NCI-H510A (cell line): Measurements from ENCODE around the gene CNNM2.
"Not testable (repeated sequence)": the region's sequence is repeated elsewhere in the genome, so short reads cannot be mapped to it uniquely, and the experiment has no call there.

ENCODE experiments used
- DNase-seq: peaks from one replicate; lab custom pipeline; 2025; lab: John Stamatoyannopoulos, UW

CNNM2 gene

DNA sequence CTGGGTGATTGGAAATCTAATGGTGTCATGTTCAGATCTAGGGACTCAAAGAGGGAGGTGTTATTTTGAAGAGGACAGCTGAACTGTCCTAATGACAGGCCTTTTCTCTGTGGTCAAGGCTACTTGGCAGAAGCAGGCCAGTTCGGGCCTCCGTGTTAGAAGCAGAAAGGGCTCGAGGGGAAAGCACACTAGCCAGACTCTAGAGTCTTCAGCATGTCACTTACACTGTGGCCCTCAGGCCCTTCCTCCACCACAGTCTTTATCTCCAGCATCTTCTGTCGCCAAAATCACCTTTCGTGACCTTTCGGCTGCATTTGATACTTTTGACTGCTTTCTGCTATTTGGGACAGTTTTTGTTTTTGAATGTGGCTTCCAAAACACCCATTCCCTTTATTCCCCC is 123.3 kb downstream of the CNNM2 start:
- DNase-seq, result no peak

DNA sequence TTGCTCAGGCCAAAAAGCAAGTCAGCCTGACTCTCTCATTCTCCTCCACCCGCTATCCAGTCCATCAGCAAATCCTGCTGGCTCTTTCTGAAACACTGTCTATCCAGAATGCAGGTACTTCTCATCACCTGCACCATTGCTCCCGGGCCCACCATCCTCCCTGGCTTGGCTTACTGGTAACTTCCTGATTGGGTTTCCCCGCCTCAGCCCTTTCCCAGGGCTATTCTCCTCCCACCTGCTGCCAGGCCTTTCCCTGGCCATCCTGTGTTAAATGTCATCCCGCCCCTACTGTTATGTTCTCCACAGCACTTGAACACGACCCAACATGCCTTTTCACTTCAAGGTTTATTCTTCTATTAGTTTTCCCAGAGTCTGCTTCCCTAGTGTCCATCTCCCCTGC is 124.0 kb downstream of the CNNM2 start:
- peak; percentile 81 for DNase-seq

DNA sequence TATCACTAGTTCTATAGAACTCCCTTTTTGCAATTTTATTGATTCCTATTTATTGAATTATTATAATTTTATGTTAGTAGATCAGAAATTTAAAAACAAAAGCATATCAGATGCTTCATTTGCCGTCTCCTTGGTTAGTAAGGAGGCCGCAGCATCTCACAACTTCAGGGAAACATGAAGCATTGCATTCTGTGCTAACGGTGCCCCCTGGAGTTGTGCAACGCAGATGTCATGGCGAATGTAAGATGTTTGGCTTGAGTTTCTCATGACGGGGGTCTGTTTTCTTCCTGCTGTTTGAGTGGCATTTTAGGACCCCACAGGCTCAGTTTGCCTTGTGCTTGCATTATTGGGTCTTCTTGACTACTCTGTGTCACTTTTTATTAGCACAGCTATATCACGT is 124.8 kb downstream of the CNNM2 start:
- no peak for DNase-seq

DNA sequence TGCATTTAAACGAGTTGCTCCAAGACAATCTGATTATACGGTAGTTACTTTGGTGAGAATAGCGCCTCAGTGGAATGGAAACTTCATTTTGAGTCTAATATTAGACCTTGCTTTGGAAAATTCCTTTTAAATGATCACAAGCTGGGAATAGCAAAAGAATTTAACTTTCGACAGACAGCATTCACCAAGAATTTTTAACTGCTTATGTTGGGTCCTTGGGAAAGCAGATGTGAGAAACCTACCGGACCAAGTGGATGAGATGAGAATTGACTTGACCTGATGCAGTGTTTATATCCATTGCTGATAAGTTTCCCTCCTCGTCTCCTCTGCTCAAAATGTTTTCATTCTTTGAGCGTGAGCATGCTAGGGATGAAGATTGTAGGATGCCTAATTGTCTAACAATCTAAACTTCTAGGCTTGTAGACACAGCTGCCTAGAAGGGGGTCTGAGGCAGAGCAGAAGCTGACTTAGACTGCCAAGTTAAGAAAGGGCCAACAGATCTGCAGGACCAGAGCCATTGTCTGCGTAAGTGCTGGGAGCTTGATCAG is 126.9 kb downstream of the CNNM2 start:
- no peak for DNase-seq

DNA sequence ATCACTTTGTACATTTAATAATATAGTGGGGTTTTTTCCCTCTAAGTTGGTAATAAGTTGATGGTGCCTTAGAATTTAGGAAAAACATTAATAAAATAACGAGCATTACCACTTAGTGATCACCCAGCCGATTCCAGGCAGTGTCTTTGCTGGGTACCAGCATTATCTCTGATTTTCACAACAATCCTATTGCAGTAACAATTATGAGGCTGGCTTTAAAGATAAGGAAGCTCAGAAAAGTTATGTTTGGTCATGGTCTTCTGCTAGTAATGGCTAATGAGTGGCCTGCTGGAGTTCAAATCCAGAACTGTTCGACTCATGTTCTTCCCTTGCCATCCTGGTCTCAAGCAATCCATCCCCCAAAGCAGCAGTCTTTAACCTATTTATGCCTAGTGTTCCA is 127.9 kb downstream of the CNNM2 start:
- DNase-seq, result no peak

DNA sequence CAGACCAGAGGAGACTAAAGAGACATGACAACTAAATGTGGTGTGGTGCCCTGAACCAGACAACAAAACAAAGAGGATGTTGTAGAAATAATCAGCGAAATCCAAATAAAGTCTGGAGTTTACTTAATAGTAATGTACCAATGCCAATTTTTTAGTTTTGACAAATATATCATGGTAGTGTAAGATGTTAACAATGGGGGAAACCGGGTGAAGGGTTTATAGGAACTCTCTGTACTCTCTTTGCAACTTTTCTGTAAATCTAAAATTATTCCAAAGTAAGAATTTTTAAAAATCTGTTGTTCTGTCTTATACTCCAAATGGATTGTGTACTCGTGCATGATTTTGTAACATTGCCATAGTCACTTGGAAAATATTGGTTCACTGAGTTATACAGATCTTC is 129.3 kb downstream of the CNNM2 start:
- DNase-seq, result no peak

DNA sequence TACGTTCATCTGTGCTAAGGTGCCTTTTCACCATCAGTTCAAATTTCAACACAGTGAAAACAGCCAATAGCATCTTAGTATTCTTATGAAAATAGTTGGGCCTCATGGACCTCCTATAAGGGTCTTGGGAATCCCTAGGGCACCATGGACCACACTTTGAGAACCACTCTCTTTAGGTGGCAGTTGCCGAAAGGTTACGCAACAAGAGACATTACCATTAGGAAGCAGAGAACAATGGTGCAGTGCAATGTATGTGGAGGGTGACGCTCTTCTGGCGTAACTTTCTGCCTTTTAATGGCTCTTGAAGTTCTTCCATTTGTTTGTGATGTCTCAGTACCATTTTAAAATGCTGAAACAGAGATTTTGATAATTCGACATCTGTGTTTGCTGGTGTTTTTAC is 131.1 kb downstream of the CNNM2 start:
- no peak for DNase-seq

DNA sequence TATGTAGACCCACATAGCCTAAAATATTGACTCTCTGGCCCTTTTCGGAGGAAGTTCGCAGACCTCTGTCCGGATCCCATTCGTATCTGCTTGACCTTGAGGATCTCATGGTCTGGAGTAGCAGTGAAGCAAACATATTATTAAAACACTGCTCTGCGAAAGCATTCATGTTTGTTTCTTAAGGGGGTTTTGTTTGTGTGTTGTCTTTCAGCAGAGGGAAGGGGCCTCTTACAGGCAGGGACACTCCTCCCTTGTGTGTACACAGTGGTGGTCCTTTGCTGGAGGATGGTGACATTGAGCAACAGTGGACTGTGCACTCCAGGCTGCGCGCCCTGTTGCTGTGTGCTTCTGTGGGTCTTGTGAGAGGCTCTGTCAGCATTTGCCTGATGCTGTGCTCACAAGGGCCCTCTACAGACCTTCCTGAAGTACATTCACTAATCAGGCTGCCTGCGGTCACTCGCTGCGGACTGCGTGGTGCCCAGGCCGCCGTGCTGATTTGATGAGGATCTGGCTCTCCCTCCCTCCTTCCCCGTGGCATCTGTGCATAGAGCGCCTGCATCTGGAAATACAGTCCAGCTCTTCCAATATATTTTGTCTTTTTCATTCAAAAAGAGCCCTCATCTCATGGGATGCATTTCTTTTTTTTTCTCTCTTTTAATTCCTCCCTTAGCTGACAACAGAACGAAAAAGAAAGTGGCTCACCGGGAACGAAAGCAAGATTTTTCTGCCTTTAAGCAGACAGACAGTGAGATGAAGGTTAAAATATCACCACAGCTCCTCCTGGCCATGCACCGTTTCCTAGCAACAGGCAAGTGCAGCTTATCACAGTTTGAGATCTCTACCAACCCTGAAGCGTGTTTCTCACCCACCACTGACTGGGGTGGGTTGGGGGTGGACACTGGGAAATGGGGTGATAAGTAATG is 135.8 kb downstream of the CNNM2 start:
- DNase-seq, result peak; percentile 57

DNA sequence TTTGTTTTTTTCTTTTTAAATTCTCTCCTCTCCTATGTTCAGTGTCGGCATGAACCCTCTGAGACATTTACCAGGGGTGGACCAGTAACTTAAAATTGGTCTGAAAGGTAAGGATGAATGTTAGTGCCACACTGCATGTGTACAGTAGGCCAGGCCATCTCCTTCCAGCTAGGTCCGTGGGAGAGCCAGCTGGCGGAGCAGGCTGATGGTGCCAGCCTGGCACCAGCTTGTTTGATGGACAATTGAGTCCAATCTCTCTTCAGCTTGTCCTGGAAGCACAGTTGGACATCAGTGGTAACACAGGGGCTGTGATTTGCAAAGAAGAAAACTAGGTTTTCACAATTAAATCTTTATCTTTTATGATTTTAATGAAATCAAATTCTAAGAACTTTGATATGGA is 136.5 kb downstream of the CNNM2 start:
- DNase-seq, result no peak

DNA sequence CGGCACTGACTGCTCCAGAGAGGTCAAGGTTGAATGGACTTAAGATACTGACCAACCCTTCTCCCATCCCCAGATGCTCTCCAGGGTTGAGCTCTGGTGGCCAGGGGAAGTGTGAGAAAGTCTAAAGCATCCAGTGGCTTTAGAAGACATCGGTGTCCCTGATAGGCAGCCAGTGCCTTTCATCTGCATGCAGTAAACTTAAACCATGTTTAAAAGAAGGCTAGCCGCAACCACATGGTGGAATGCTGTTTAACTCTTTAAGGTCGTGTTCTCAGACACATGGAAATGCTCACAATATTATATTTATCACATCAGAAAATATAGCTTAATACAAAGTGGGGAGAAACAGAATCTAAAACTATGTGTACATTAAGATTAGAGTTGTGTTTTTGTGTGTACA is 137.0 kb downstream of the CNNM2 start:
- no peak for DNase-seq

DNA sequence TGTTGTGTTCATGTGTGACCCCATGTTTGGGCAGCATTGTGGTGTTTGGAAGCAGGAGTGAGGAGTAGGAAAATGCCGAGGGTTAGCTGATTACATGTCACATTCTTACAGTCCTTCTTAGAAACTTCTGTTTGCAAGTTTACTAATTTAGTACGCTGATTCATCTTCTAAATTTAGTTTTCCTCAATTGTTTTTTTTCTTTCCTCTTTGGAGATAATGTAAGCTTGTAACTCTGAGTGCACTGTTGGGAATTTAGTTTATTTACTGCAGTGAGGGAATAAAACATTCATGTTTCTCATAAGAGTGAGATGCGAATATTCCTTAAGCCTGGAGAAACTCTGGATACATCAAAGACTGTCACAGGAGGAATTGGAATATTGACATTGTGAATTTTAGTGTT is 139.9 kb downstream of the CNNM2 start:
- no peak for DNase-seq

DNA sequence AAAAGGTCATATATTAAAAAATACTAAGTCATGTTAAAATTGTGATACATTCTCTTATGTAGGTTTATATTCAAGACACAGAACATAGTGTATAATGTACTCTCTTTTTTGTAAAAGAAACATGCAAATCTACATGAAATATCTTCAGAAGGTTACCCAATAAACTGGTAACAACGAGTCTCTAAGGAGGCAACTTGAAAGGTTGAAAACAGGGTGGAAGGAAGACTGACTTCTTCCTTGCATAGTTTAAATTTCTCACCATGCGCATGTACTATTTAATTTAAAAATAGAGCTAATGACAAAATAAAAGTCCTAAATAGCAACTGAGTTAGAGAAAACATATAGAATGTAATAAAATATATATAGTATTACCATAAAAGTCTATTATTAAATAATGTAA is 142.5 kb downstream of the CNNM2 start:
- no peak for DNase-seq

DNA sequence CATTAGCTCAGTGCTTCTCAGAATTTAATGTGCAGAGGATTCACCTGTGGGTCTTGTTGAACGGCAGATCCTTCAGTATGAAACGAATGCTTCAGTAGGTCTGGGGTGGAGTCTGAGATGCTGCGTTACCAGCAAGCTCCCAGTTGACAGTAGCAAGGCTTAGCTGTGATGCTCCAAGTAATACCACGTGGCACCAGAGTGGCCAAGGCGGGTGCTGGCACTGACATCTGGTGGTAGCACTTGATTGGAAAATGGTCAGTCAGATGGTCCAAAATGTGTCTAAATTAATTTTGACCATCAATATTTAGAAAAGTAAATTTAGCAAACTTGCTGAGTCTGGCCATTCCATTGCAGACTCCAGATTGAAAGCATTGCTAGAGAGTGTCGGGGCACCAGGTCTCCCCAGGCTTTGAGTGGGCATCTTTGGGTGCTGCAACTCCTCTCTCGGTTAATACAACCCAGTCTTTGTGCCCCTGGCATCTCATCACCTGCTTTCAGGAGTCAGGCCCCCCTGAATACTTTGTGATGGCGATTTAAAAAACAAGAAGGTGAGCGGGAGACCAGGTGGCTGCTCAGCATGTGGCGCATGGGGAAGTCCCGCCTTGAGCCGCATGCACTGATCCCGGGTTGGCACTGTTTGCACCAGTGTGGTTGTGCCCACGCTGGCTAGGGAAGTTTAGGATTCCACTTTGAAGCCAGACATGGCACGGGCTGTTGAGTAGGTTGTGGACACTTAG is 144.9 kb downstream of the CNNM2 start:
- no peak for DNase-seq

DNA sequence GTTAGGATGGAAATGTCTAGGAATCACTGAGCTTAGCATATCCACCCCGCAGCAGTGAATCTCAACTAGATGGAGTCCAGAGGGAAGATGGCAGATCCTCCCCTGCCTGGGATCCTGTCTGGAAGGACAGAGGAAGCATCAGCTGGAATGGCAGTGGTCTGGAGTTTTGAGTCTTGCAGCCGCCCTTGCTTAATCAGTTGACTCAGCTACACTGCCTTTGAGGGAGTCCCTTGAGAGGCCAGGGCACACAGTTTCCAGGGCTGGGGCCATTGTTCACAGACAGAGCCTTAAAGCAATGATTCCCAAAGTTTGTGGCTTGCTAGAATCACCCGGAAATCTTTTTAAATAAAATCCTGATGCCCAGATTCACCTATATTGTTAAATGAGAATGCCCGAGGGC is 146.9 kb downstream of the CNNM2 start:
- no peak for DNase-seq

DNA sequence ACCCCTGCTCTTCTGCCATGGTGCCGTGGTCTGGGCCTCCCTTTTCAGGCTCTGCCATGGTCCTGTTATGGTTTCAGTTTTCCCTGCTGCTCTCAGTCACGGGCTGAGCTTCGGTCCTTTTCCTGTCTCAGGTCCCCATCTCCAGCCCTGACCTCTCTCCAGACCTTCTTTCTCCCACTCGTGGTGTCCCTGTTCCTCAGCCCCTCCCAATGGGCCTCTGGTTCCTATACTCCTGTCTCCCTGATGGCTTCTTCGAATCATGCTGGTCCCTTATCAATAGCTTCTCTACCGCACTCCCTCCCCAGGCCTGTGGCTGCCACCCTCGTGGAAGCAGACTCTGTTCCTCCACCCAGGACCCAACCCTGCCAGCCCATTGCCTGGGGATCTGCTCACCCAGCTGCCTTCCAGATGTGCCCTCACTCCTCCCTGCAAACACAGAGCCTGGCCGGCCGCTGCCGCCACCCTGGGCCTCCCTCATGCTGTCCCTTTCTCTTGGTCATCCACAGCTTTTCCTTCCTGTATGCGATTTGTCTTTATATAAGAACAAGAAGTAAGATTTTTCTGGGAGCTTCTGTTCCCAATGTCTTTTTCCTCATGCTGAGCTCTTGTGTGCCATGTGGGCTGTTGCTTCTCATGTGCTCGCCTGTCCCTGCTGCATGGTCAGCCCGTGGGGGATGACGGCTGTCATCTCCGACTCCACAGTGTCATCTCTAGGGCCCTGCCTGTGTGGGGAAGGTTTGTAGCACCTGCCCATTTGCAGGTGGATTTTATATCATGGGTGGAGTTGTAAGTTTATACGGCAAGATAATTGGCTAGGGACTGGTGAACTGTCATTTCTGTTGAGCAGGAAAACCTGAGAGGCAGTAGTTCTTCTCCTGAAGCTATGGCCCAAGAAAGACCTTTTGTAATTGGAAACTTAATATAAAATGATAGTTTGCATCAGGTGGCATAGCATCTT is 148.3 kb downstream of the CNNM2 start:
- no peak for DNase-seq

DNA sequence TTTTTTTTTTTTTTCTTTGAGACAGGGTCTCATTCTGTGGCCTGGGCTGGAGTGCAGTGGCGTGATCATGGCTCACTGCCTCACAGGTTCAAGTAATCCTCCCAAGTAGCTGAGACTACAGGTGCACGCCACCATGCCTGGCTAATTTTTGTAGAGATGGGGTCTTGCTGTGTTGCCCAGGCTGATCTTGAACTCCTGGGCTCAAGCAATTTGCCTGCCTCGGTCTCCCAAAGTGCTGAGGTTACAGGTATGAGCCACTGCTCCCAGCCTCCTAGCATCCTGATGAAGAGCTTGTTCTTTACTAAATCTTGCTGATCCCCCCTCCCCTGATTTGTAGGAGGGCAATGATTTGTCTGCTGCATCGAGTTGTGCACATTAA is 149.0 kb downstream of the CNNM2 start:
- not testable (repeated sequence) for DNase-seq

DNA sequence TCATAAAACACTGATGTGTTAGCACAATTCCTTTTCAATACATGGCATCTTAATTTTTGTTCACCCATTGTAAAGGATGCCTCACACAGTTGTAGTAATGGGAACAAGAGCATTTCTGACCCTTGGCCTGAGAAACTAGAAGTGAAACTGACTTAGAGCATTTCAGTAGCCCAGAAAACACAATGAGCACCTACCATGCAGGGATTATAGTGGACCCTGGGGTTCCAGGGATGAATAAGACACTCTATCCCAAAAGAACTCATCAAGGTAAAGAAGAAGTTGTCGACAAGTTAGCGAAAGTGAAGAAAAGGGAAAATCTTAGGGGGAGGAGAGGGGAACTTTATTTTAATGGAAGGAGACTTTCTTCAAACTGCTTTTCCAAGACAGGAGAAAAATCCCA is 149.4 kb downstream of the CNNM2 start:
- no peak for DNase-seq

DNA sequence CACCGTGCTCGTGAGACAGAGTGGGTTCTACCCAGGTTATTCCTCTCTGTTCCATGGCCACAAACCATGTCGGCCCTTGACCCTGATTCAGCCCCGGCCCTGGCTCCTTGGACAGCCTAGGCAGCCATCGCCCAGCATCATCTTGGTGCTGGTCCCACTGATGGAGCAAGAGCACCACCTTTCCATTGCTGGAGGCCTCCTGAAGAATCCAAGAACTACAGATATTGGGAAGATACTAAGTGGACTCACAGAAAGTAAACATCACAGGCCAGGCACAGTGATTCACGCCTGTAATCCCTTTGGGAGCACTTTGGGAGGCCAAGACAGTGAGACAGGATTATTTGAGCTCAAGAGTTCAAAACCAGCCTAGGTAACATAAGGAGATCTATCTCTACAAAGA is 149.9 kb downstream of the CNNM2 start:
- DNase-seq, result no peak

DNA sequence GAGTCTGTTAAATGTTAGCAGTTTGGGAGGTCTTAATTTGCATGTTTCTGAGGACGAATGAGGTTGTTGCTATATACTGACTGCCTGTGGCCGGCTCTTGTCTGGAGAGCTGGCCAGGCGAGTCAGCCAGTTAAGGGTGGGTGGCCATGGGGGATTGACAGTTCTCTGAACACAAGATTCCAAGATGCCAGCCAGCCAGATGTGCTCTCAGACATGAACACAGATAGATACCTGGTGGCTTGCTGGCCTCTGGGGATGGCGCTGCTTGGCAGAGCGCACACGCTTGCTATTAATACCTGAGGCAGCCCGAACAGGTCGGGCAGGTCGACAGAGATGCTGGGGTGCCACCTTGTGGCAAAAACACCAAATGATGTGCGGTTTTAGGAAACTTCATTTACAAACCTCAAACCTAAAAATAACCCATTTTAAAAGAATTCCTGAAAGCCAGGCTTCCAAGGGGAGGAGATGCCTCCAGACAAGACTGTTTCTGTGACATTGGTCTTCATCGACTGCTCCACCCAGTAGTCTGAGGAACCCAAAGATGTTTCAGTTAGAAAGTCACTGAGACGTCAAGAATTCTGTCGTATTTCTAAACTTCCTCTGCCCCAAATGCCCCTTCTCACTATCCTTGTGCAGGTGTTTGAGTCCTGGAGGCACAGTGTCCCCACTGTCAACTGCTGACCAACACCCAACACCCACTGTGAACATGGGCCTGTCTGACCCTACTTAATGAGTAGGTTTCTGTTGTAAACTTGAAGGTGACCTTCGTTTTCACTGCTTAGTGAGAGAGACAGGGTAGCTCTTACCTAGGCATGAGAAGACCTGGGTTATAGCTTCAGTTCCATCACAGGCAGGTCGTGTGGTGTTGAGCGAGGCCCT is 151.6 kb downstream of the CNNM2 start:
- DNase-seq, result peak; percentile 18

DNA sequence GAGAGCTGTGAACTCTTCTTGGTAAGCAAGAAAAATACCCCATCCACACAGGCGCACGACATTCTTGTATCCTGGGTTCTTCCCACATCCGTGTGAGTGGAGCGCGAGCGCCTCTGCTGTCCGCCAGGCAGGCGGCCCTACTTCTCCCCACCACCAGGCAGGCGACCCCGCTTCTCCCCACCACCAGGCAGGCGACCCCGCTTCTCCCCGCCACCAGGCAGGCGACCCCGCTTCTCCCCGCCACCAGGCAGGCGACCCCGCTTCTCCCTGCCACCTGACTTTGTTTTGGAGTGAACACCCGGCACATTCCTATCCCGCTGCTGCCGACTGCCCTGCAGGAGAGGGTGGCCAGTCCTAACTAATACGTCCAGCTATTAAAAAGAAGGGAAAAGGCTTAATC is 154.2 kb downstream of the CNNM2 start:
- DNase-seq, result no peak

DNA sequence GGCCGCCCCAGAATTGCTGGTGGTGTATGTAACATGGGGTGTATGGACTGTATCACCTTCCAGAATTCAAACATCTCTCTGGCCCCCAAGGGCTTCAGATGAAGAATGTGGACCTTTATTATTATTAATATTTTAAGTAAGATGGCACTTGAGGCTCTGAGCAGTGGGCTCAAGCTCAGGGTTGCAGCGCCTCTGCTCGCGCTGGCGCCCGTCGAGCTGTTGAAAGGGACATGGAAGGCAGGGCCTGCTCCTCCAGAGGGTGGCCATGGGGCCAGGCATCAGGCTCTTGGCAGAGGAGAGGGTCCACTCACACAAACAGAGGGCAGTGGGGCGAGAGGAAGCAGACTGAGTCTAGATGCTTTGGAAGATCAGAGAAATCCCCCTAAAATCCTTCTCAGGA is 154.8 kb downstream of the CNNM2 start:
- no peak for DNase-seq
